Gastroesophageal sphincter (tissue), 4 donors: Measurements from ENCODE around the gene PTPRF. TPM values are rescaled to one million over a fixed set of nuclear protein-coding genes. Genes with fewer than 3 reads are reported as not detected.

Experiments
- ATAC-seq: fragments of 150-250 bp; one replicate; pipeline ENCODE4 v1.9.1; 2016; ENCODE audit warnings: mild to moderate bottlenecking, moderate library complexity
- H3K27ac ChIP-seq, 4 donors: fragments of 200-600 bp; sonication (generic) in 3 of 4; 1 replicate in 3 of 4; 2 replicates in 1 of 4; pipeline ENCODE4 v1.5.1; 2016 to 2019
- H3K27me3 ChIP-seq: fragments of 200-600 bp; sonication (generic); one replicate; pipeline ENCODE4 v1.5.1; 2019
- H3K36me3 ChIP-seq, 2 donors: fragments of 200-600 bp; sonication (generic); one replicate each; pipeline ENCODE4 v1.5.1; 2019; ENCODE audit warnings: control low read depth in 1 of 2
- H3K4me1 ChIP-seq, 3 donors: fragments of 200-600 bp; sonication (generic); 1 replicate in 2 of 3; 2 replicates in 1 of 3; pipeline ENCODE4 v1.5.1; 2016 to 2019; ENCODE audit warnings: control low read depth in 2 of 3
- H3K4me3 ChIP-seq, 2 donors: fragments of 200-600 bp; sonication (generic); one replicate each; pipeline ENCODE4 v1.5.1; 2019; ENCODE audit warnings: mild to moderate bottlenecking in 1 of 2, moderate library complexity in 1 of 2
- H3K9me3 ChIP-seq, 3 donors: fragments of 200-600 bp; sonication (generic); one replicate each; pipeline ENCODE4 v1.5.1; 2017 to 2019; ENCODE audit warnings: control low read depth in 2 of 3
- EP300 ChIP-seq: sonication (generic); formaldehyde crosslinking; IDR thresholded peaks from one replicate; pipeline ENCODE4 v1.6.1; 2017; ENCODE audit warnings: antibody characterized with exemption, mild to moderate bottlenecking
- POLR2A ChIP-seq, 2 donors: fragments of 450-650 bp; IDR thresholded peaks; one replicate each; pipeline ENCODE4 v1.6.1; 2017; ENCODE audit warnings: antibody characterized with exemption in 2 of 2, mild to moderate bottlenecking in 2 of 2, moderate library complexity in 1 of 2
- POLR2AphosphoS5 ChIP-seq: sonication (generic); formaldehyde crosslinking; IDR thresholded peaks from one replicate; pipeline ENCODE4 v1.6.1; 2017; ENCODE audit warnings: antibody characterized with exemption
- WGBS, 2 donors: methylation state at CpG; one replicate each; pipeline ENCODE4 v1.1.5; 2018; ENCODE audit warnings: low coverage in 1 of 2; 5-methylcytosine and 5-hydroxymethylcytosine counted together
- total RNA-seq, 4 donors: library from RNA; depleted of rRNA; stranded (reverse); fragments of >200 nt; gene quantifications; one replicate each; pipeline ENCODE4 v1.1.0, GENCODE V29; 2016
- TF ChIP-seq, protein P1 (sequence below), 4 experiments: fragments of 200-600 bp in 2 of 4; fragments of 450-650 bp in 2 of 4; sonication (generic) in 1 of 4; IDR thresholded peaks; one replicate each; pipeline ENCODE4 v1.5.1; 2017 to 2019; ENCODE audit warnings: antibody characterized with exemption in 4 of 4, mild to moderate bottlenecking in 2 of 4, moderate library complexity in 2 of 4

Gene PTPRF
- total RNA-seq, 4 donors from 2014 or later = 55.8 to 80.4 (median 60.8) TPM

DNA sequence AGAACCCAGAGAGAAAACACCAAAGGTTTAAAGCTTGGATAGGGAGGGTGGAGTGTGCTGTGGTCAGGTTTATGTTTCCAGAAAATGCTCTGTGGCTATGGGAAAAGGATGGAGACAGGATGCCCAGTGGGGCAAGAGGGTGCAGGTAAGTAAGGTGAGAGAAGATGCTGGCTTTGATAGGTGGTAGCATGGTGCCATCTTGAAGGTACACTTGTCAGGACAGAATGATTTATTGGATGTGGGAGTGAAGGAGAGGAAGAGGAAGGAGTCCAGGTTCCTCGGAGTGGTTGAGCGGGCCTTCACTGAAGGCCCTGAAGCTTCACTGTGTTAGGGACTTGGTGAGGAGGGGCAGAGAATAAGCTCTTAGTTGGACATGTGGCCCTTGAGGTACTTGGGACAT, 3.6 kb downstream of the PTPRF start:
- Histone ChIP-seq H3K27ac (peak overlapping the region in 2 of 4 donors; percentile 89 to 94), H3K36me3 (peaks cover 0 to 13% of the 10 kb centered on the region in 2 donors), H3K9me3 (no peaks in the 10 kb centered on the region), H3K4me3 (no peak overlapping the region), H3K4me1 (peaks cover 0 to 85% (median 3%) of the 10 kb centered on the region in 3 donors), H3K27me3 (no peaks in the 10 kb centered on the region)
- no peak for ATAC-seq
- no peak for TF ChIP-seq EP300
- TF ChIP-seq POLR2A (IDR thresholded peaks at IDR 0.05) = no peak
- no peak for TF ChIP-seq POLR2AphosphoS5
- TF ChIP-seq, protein P1, sequence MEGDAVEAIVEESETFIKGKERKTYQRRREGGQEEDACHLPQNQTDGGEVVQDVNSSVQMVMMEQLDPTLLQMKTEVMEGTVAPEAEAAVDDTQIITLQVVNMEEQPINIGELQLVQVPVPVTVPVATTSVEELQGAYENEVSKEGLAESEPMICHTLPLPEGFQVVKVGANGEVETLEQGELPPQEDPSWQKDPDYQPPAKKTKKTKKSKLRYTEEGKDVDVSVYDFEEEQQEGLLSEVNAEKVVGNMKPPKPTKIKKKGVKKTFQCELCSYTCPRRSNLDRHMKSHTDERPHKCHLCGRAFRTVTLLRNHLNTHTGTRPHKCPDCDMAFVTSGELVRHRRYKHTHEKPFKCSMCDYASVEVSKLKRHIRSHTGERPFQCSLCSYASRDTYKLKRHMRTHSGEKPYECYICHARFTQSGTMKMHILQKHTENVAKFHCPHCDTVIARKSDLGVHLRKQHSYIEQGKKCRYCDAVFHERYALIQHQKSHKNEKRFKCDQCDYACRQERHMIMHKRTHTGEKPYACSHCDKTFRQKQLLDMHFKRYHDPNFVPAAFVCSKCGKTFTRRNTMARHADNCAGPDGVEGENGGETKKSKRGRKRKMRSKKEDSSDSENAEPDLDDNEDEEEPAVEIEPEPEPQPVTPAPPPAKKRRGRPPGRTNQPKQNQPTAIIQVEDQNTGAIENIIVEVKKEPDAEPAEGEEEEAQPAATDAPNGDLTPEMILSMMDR (IDR thresholded peaks at IDR 0.05) = no peak
- 76 to 92% methylated on average over 2 of the region's 2 CpGs for WGBS, 2 donors

DNA sequence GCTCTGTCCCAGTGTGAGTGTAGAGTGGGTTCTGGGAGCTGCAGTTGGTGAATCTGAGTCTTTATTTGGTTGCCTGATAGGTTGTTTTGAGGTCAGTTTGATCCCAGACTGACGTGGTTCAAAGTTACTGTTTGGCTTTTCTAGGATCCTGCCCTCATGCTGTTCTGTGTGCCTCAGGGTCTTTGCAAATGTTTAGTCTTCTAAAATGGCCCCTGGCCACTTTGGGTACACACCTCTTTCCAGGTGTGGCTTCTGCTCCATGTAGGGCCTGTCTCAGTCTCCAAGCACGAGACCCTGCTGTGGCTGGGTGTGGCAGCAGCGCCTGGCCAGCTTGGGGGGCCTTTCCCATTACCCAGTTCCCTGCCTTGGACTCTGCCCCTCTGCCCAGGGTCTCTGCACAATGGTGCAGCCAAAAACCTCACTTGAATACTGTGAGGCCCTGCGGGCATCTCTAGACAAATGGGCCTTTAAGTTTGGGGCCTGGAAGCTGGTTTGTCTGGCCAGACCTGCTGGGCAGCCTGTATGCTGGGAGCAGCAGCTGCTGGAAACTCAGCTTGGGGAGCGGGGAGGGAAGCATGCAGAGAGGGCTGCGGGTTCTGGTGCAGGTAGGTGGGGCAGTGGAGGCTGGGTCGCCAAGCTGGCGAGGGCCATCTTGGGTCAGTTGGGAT, 5.6 kb downstream of the PTPRF start:
- Histone ChIP-seq H3K4me1 (peaks cover 0 to 92% (median 8%) of the 10 kb centered on the region in 3 donors), H3K36me3 (peaks cover 0 to 14% of the 10 kb centered on the region in 2 donors), H3K4me3 (no peak overlapping the region), H3K27me3 (no peaks in the 10 kb centered on the region), H3K27ac (peak overlapping the region in 2 of 4 donors; percentile 20 to 56), H3K9me3 (no peaks in the 10 kb centered on the region)
- no peak for ATAC-seq
- 40 to 80% methylated on average over 1 of the region's 8 CpGs for WGBS, 2 donors
- no peak for TF ChIP-seq EP300
- TF ChIP-seq, protein P1 (IDR thresholded peaks at IDR 0.05) = no peak
- no peak for TF ChIP-seq POLR2A (IDR thresholded peaks at IDR 0.05)
- TF ChIP-seq POLR2AphosphoS5 = no peak

DNA sequence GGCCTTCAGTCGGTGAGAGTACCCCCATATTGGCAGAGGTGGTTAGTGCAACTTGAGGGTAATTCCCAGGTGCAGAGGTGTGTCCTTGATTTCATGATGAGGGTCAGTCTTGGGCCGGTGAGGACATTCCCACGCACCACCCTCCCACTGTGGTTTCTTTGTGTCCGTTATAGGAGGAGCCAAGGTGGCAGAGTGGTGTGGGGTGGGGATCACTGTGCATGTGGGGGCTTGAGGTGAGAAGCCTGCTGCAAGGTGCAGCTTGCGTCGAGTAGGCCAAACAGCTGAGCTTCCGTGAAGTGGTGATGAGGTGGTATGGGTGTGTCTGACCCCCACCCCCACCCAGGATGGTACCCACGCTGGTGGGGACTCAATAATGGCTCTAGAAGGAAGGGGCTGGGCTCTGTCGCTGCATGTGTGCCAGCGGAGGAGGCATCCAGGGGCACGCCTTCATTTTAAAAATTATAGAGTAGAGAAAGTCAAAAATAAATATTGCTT, 6.2 kb downstream of the PTPRF start:
- Histone ChIP-seq H3K27me3 (no peaks in the 10 kb centered on the region), H3K27ac (peak overlapping the region in 2 of 4 donors; percentile 20 to 56), H3K4me3 (no peak overlapping the region), H3K4me1 (peaks cover 0 to 94% (median 8%) of the 10 kb centered on the region in 3 donors), H3K9me3 (no peaks in the 10 kb centered on the region), H3K36me3 (peaks cover 0 to 14% of the 10 kb centered on the region in 2 donors)
- no peak for TF ChIP-seq POLR2A (IDR thresholded peaks at IDR 0.05)
- no peak for TF ChIP-seq EP300
- no peak for TF ChIP-seq POLR2AphosphoS5
- TF ChIP-seq, protein P1 (IDR thresholded peaks at IDR 0.05) = no peak
- WGBS, 2 donors = 63% methylated on average over 4 of the region's 11 CpGs; no CpG with 5 or more reads in 1 of the 2 donors
- no peak for ATAC-seq

DNA sequence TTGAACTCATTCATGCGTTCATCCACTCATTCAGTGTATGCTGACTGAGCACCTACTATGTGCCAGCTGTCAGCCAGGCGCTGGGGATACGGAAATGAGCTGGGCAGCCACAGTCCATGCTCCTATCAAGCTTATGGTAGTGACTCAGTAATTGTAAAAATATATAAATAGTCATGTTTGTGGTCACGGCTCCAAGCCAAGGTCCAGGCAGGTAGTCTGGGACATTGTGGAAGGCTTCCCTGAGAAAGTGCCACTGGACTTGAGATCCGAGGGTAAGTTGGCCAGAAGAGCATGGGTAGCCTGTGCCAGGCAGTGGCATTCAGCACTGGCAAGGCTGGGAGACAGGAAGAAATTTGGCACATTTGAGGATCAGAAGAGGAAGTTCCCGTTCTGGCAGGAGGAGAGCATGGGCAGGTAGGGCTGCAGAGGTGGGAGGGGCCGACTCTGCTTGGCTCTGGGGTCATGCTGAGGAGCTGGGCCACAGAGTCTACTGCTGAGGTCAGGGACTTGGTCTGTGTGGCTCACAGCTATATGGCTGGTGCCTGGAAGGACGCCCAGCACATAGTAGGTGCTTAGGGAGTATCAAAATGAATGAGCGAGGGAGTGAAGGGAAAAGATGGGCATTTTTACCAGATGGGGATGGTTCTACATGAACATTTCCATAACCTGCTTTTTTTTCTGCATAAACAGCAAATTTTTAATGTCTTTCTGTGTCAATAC, 6.9 kb downstream of the PTPRF start:
- Histone ChIP-seq H3K27me3 (no peaks in the 10 kb centered on the region), H3K4me1 (peaks cover under 1 to 94% (median 8%) of the 10 kb centered on the region in 3 donors), H3K36me3 (peaks cover 0 to 14% of the 10 kb centered on the region in 2 donors), H3K4me3 (no peak overlapping the region), H3K27ac (peak overlapping the region in 2 of 4 donors; percentile 14 to 20), H3K9me3 (no peaks in the 10 kb centered on the region)
- no peak for ATAC-seq
- WGBS, 2 donors = 74 to 75% methylated on average over 5 to 7 of the region's 9 CpGs
- TF ChIP-seq EP300 = no peak
- TF ChIP-seq POLR2A (IDR thresholded peaks at IDR 0.05) = no peak
- TF ChIP-seq POLR2AphosphoS5 = no peak
- TF ChIP-seq, protein P1 (IDR thresholded peaks at IDR 0.05) = no peak
